NCI-H1092 treated with DMSO at 0.1 percent for 48 hours (cell line): ENCODE results near the gene C14orf119.

ENCODE experiments used
- DNase-seq: peaks from one replicate; lab custom pipeline; 2025; lab: John Stamatoyannopoulos, UW

C14orf119 gene

GRCh38 chr14:23109769-23110168 lies 14.5 kb downstream of the C14orf119 start:
- no peak for DNase-seq

GRCh38 chr14:23110579-23111365 lies 15.5 kb downstream of the C14orf119 start:
- DNase-seq = no peak

GRCh38 chr14:23112359-23113178 lies 17.3 kb downstream of the C14orf119 start:
- no peak for DNase-seq

GRCh38 chr14:23113431-23114119 lies 18.3 kb downstream of the C14orf119 start:
- DNase-seq = no peak

- DNase-seq = no peak
Measured at GRCh38 chr14:23114120-23114458, 18.8 kb downstream of the C14orf119 start.

GRCh38 chr14:23114669-23115038 lies 19.3 kb downstream of the C14orf119 start:
- DNase-seq = no peak

GRCh38 chr14:23115039-23115731 lies 19.9 kb downstream of the C14orf119 start:
- DNase-seq = no peak

- no peak for DNase-seq
Measured at GRCh38 chr14:23115918-23116317, 20.6 kb downstream of the C14orf119 start.

GRCh38 chr14:23117371-23118020 lies 22.2 kb downstream of the C14orf119 start:
- no peak for DNase-seq

GRCh38 chr14:23118506-23119362 lies 23.4 kb downstream of the C14orf119 start, which contains the start of gene CEBPE:
CEBPE (minus strand) TSS chr14:23119255; CDS start chr14:23119091, 164 bp downstream.
- DNase-seq = no peak

- no peak for DNase-seq
Measured at GRCh38 chr14:23119363-23120327, 24.3 kb downstream of the C14orf119 start.

- DNase-seq = peak; percentile 77
Measured at GRCh38 chr14:23120541-23121251, 25.4 kb downstream of the C14orf119 start.

GRCh38 chr14:23121361-23121771 lies 26.1 kb downstream of the C14orf119 start:
- DNase-seq = no peak

- no peak for DNase-seq
Measured at GRCh38 chr14:23122086-23122485, 26.8 kb downstream of the C14orf119 start.

- DNase-seq = no peak
Measured at GRCh38 chr14:23123419-23123818, 28.1 kb downstream of the C14orf119 start.

GRCh38 chr14:23124337-23124954 lies 29.1 kb downstream of the C14orf119 start:
- no peak for DNase-seq

- DNase-seq = no peak
Measured at GRCh38 chr14:23125011-23125410, 29.7 kb downstream of the C14orf119 start.

GRCh38 chr14:23125933-23126524 lies 30.7 kb downstream of the C14orf119 start:
- DNase-seq = no peak
